Natural killer cell treated with Interleukin-12 subunit alpha and Interleukin-12 subunit beta and Interleukin-15 and Interleukin-18, amount 100 ng/mL, for 72 hours (primary cell): ENCODE measurements around the gene HLA-G. TPM values are rescaled to one million over a fixed set of nuclear protein-coding genes. Genes with fewer than 3 reads are reported as not detected.
"Not testable (repeated sequence)": the region's sequence is repeated elsewhere in the genome, so short reads cannot be mapped to it uniquely, and the experiment has no call there.

Source experiments
- ATAC-seq, 2 donors: fragments of 150-1000 bp; cut with Tn5 transposase in 1 of 2; sonication (Bioruptor Pico), chemical (Tn5 transposase) in 1 of 2; 2 replicates each; pipeline ENCODE4 v1.10.0; 2021
- DNase-seq: peaks from one replicate; pipeline ENCODE4 v3.0.0; 2022; ENCODE audit warnings: low spot score
- H3K27ac Mint-ChIP-seq, 2 donors: 1 replicate in 1 of 2; 2 replicates in 1 of 2; pipeline ENCODE4 v1.8.0; 2022; ENCODE audit warnings: mixed read lengths in 2 of 2, mild to moderate bottlenecking in 1 of 2, moderate library complexity in 1 of 2
- H3K27me3 Mint-ChIP-seq, 2 donors: 1 replicate in 1 of 2; 2 replicates in 1 of 2; pipeline ENCODE4 v1.8.0; 2022; ENCODE audit warnings: mixed read lengths in 2 of 2
- H3K36me3 Mint-ChIP-seq: one replicate; pipeline ENCODE4 v1.8.0; 2022; ENCODE audit warnings: mixed read lengths
- H3K4me1 Mint-ChIP-seq, 2 donors: 1 replicate in 1 of 2; 2 replicates in 1 of 2; pipeline ENCODE4 v1.8.0; 2022; ENCODE audit warnings: low read depth in 2 of 2, mixed read lengths in 2 of 2, mild to moderate bottlenecking in 1 of 2
- H3K4me3 Mint-ChIP-seq: one replicate; pipeline ENCODE4 v1.8.0; 2022; ENCODE audit warnings: mixed read lengths
- H3K9me3 Mint-ChIP-seq: 2 replicates; pipeline ENCODE4 v1.8.0; 2022; ENCODE audit warnings: mixed read lengths
- total RNA-seq, 2 donors: library from RNA; stranded (reverse); gene quantifications; one replicate each; pipeline ENCODE4 v1.2.3, GENCODE V29; 2022

HLA-G gene
- 1 to 10 TPM; 2.8 to 3.3 TPM for total RNA-seq

- peak within 1 kb of the TSS; percentile 37 for H3K4me3 Mint-ChIP-seq
- ATAC-seq, result peak; percentile 10 to 48
- no peak for DNase-seq
- no peaks in the 10 kb centered on the region for H3K36me3 Mint-ChIP-seq
- peaks cover 5 to 9% of the 10 kb centered on the region in 2 donors for H3K4me1 Mint-ChIP-seq
- H3K27me3 Mint-ChIP-seq, result peaks cover 55 to 56% of the 10 kb centered on the region in 2 donors
- no peak within 1 kb of the TSS for H3K27ac Mint-ChIP-seq
- no peaks in the 10 kb centered on the region for H3K9me3 Mint-ChIP-seq
These were observed at the start of gene HLA-G for GRCh38 chr6:29827579-29828470. HLA-G (plus strand) TSS chr6:29827825; CDS start chr6:29827845, 20 bp downstream.

- ATAC-seq, H3K36me3 Mint-ChIP-seq, H3K27ac Mint-ChIP-seq, DNase-seq, H3K4me3 Mint-ChIP-seq, H3K4me1 Mint-ChIP-seq, H3K9me3 Mint-ChIP-seq: not testable (repeated sequence)
- H3K27me3 Mint-ChIP-seq, result peaks cover 35 to 44% of the 10 kb centered on the region in 2 donors
These were observed 47.5 kb upstream of the HLA-G start for GRCh38 chr6:29780019-29780698.

- peaks cover 4% of the 10 kb centered on the region for H3K36me3 Mint-ChIP-seq
- peaks cover 35% of the 10 kb centered on the region in 2 donors for H3K27me3 Mint-ChIP-seq
- ATAC-seq (no peak), DNase-seq (no peak)
- H3K9me3 Mint-ChIP-seq, result peaks cover 4% of the 10 kb centered on the region
- peaks cover 14 to 16% of the 10 kb centered on the region in 2 donors for H3K4me1 Mint-ChIP-seq
- H3K27ac Mint-ChIP-seq, result no peak overlapping the region
- no peak overlapping the region for H3K4me3 Mint-ChIP-seq
These were observed 38.4 kb upstream of the HLA-G start for GRCh38 chr6:29789176-29789575.

- H3K36me3 Mint-ChIP-seq, result peaks cover 4% of the 10 kb centered on the region
- peaks cover 4% of the 10 kb centered on the region for H3K9me3 Mint-ChIP-seq
- H3K27me3 Mint-ChIP-seq, result peaks cover 39 to 45% of the 10 kb centered on the region in 2 donors
- H3K27ac Mint-ChIP-seq, result peak overlapping the region in 1 of 2 donors; percentile 79
- ATAC-seq (no peak), DNase-seq (no peak)
- H3K4me1 Mint-ChIP-seq, result peaks cover 14 to 16% of the 10 kb centered on the region in 2 donors
- H3K4me3 Mint-ChIP-seq, result no peak overlapping the region
These were observed 37.0 kb upstream of the HLA-G start for GRCh38 chr6:29790626-29791025.

- peaks cover 4% of the 10 kb centered on the region for H3K9me3 Mint-ChIP-seq
- no peak for DNase-seq
- peaks cover 36 to 40% of the 10 kb centered on the region in 2 donors for H3K27me3 Mint-ChIP-seq
- peaks cover 14 to 16% of the 10 kb centered on the region in 2 donors for H3K4me1 Mint-ChIP-seq
- H3K27ac Mint-ChIP-seq, result peak overlapping the region; percentile 11 to 79
- H3K4me3 Mint-ChIP-seq, result peak overlapping the region; percentile 80
- H3K36me3 Mint-ChIP-seq, result peaks cover 4% of the 10 kb centered on the region
- no peak for ATAC-seq
These were observed 36.5 kb upstream of the HLA-G start for GRCh38 chr6:29791162-29791561.

GRCh38 chr6:29791786-29792122 is 35.9 kb upstream of the HLA-G start:
- Mint-ChIP-seq H3K4me3 (peak overlapping the region; percentile 80), H3K9me3 (peaks cover 4% of the 10 kb centered on the region), H3K27me3 (peaks cover 36 to 38% of the 10 kb centered on the region in 2 donors), H3K36me3 (peaks cover 4% of the 10 kb centered on the region), H3K4me1 (peaks cover 14 to 16% of the 10 kb centered on the region in 2 donors), H3K27ac (peak overlapping the region; percentile 11 to 79)
- no peak for ATAC-seq
- DNase-seq, result no peak

- ATAC-seq, result peak; percentile 95 to 98
- H3K27ac Mint-ChIP-seq, result peak overlapping the region; percentile 39 to 79
These were observed 35.2 kb upstream of the HLA-G start for GRCh38 chr6:29792123-29793035.

GRCh38 chr6:29793036-29793356 is 34.6 kb upstream of the HLA-G start:
- DNase-seq, result no peak
- ATAC-seq, result peak in 1 of 2 donors; percentile 2
- H3K9me3 Mint-ChIP-seq, result peaks cover 4% of the 10 kb centered on the region
- peaks cover 26 to 29% of the 10 kb centered on the region in 2 donors for H3K27me3 Mint-ChIP-seq
- H3K4me1 Mint-ChIP-seq, result peaks cover 14 to 16% of the 10 kb centered on the region in 2 donors
- H3K27ac Mint-ChIP-seq, result peak overlapping the region in 1 of 2 donors; percentile 42
- peak overlapping the region; percentile 80 for H3K4me3 Mint-ChIP-seq
- H3K36me3 Mint-ChIP-seq, result peaks cover 4% of the 10 kb centered on the region

More at GRCh38 chr6:29792123-29793035, 35.2 kb upstream of the HLA-G start:
- H3K4me1 Mint-ChIP-seq, result peaks cover 14 to 16% of the 10 kb centered on the region in 2 donors
- peaks cover 32 to 34% of the 10 kb centered on the region in 2 donors for H3K27me3 Mint-ChIP-seq
- peaks cover 4% of the 10 kb centered on the region for H3K9me3 Mint-ChIP-seq
- peak overlapping the region; percentile 80 for H3K4me3 Mint-ChIP-seq
- peaks cover 4% of the 10 kb centered on the region for H3K36me3 Mint-ChIP-seq
- DNase-seq, result peak; percentile 71

- Mint-ChIP-seq H3K36me3 (peaks cover 2% of the 10 kb centered on the region), H3K27me3 (peaks cover 29 to 32% of the 10 kb centered on the region in 2 donors), H3K4me3 (no peak overlapping the region), H3K27ac (no peak overlapping the region), H3K4me1 (peaks cover 14 to 16% of the 10 kb centered on the region in 2 donors), H3K9me3 (peaks cover 1% of the 10 kb centered on the region)
- ATAC-seq (no peak), DNase-seq (no peak)
These were observed 33.8 kb upstream of the HLA-G start for GRCh38 chr6:29793796-29794195.

GRCh38 chr6:29796026-29796425 is 31.6 kb upstream of the HLA-G start:
- Mint-ChIP-seq H3K27me3 (peaks cover 25 to 35% of the 10 kb centered on the region in 2 donors), H3K4me3 (no peak overlapping the region), H3K27ac (no peak overlapping the region), H3K36me3 (no peaks in the 10 kb centered on the region), H3K4me1 (peaks cover 13 to 14% of the 10 kb centered on the region in 2 donors), H3K9me3 (no peaks in the 10 kb centered on the region)
- ATAC-seq (no peak), DNase-seq (no peak)

GRCh38 chr6:29797135-29797534 is 30.5 kb upstream of the HLA-G start:
- no peak overlapping the region for H3K4me3 Mint-ChIP-seq
- no peaks in the 10 kb centered on the region for H3K36me3 Mint-ChIP-seq
- H3K27me3 Mint-ChIP-seq, result peaks cover 25 to 35% of the 10 kb centered on the region in 2 donors
- peaks cover 6 to 8% of the 10 kb centered on the region in 2 donors for H3K4me1 Mint-ChIP-seq
- DNase-seq (no peak), ATAC-seq (no peak)
- H3K9me3 Mint-ChIP-seq, result no peaks in the 10 kb centered on the region
- no peak overlapping the region for H3K27ac Mint-ChIP-seq

GRCh38 chr6:29797966-29798365 is 29.7 kb upstream of the HLA-G start:
- Mint-ChIP-seq H3K4me3 (no peak overlapping the region), H3K36me3 (no peaks in the 10 kb centered on the region), H3K27me3 (peaks cover 25 to 34% of the 10 kb centered on the region in 2 donors), H3K9me3 (no peaks in the 10 kb centered on the region), H3K27ac (no peak overlapping the region), H3K4me1 (peaks cover 5 to 6% of the 10 kb centered on the region in 2 donors)
- ATAC-seq (peak in 1 of 2 donors; percentile 41), DNase-seq (no peak)

- ATAC-seq (no peak), DNase-seq (no peak)
- H3K4me1 Mint-ChIP-seq, result no peaks in the 10 kb centered on the region
- no peak overlapping the region for H3K4me3 Mint-ChIP-seq
- H3K36me3 Mint-ChIP-seq, result peaks cover 2% of the 10 kb centered on the region
- peaks cover 11 to 15% of the 10 kb centered on the region in 2 donors for H3K27me3 Mint-ChIP-seq
- no peaks in the 10 kb centered on the region for H3K9me3 Mint-ChIP-seq
- H3K27ac Mint-ChIP-seq, result no peak overlapping the region
These were observed 27.4 kb upstream of the HLA-G start for GRCh38 chr6:29800254-29800653.
